Lung (tissue), 12 donors: ENCODE results near the gene PPP2R1B. TPM values are rescaled to one million over a fixed set of nuclear protein-coding genes. Genes with fewer than 3 reads are reported as not detected.

ENCODE experiments used
- ATAC-seq: fragments of 200-7000 bp; cut with Tn5 transposase; one replicate; pipeline ENCODE4 v1.9.1; 2020; ENCODE audit warnings: moderate number of reproducible peaks; ENCODE audit not compliant: insufficient read depth, low FRiP score
- DNase-seq, 3 donors: peaks; one replicate each; pipeline ENCODE4 v3.0.0-alpha.2; 2013 to 2017
- H3K27ac ChIP-seq, 2 donors: one replicate each; pipeline ENCODE4 v1.5.1; 2013; ENCODE audit warnings: mild to moderate bottlenecking in 2 of 2, moderate library complexity in 2 of 2, control low read depth in 1 of 2, inconsistent platforms in 1 of 2, low read depth in 1 of 2, low read length in 1 of 2
- H3K27me3 ChIP-seq, 3 donors: one replicate each; pipeline ENCODE4 v1.5.1; 2013; ENCODE audit warnings: low read length in 2 of 3; ENCODE audit not compliant: control insufficient read depth in 3 of 3, insufficient read depth in 3 of 3
- H3K36me3 ChIP-seq, 4 donors: one replicate each; pipeline ENCODE4 v1.5.1; 2013; ENCODE audit warnings: low read length in 4 of 4, mild to moderate bottlenecking in 1 of 4, moderate library complexity in 1 of 4; ENCODE audit not compliant: control insufficient read depth in 4 of 4, insufficient read depth in 4 of 4
- H3K4me1 ChIP-seq, 5 donors: one replicate each; pipeline ENCODE4 v1.5.1; 2013; ENCODE audit warnings: low read length in 5 of 5, mild to moderate bottlenecking in 2 of 5, moderate library complexity in 1 of 5; ENCODE audit not compliant: control insufficient read depth in 5 of 5, insufficient read depth in 5 of 5
- H3K4me3 ChIP-seq: one replicate; pipeline ENCODE4 v1.5.1; 2013; ENCODE audit warnings: mild to moderate bottlenecking, control low read depth, moderate library complexity
- H3K9ac ChIP-seq, 2 donors: one replicate each; pipeline ENCODE4 v1.5.1; 2013; ENCODE audit warnings: low read length in 2 of 2, control low read depth in 1 of 2; ENCODE audit not compliant: insufficient read depth in 1 of 2
- H3K9me3 ChIP-seq, 4 donors: one replicate each; pipeline ENCODE4 v1.5.1; 2013; ENCODE audit warnings: low read length in 3 of 4, mild to moderate bottlenecking in 1 of 4, moderate library complexity in 1 of 4; ENCODE audit not compliant: control insufficient read depth in 4 of 4, insufficient read depth in 3 of 4
- CTCF ChIP-seq: IDR thresholded peaks from 2 replicates; pipeline ENCODE4 v1.5.1; 2012; ENCODE audit warnings: mild to moderate bottlenecking; ENCODE audit errors: control extremely low read depth, extremely low read depth
- WGBS, 2 donors: extraction: QIAGEN DNeasy Blood & Tissue Kit; methylation state at CpG; one replicate each; pipeline ENCODE4 v1.1.7; 2013; 5-methylcytosine and 5-hydroxymethylcytosine counted together
- polyA plus RNA-seq, 2 donors: library from polyadenylated mRNA; stranded (reverse); fragments of 200-250 nt; gene quantifications; one replicate each; pipeline ENCODE4 v1.2.1, GENCODE V29; 2013
- total RNA-seq, 2 donors: library from RNA; depleted of rRNA in 1 of 2; stranded (reverse); fragments of >200 nt in 1 of 2; gene quantifications; one replicate each; pipeline ENCODE4 v1.2.1, GENCODE V29; 2014 to 2021
- donor health status: control.
- donor health status: control.
- donor health status: Bipolar disorder and iron deficiency.
- donor health status: healthy.
- donor health status: DM: yes; HTN: yes; CAD: no.

PPP2R1B gene
- total and polyA plus RNA-seq, 4 donors: 8.3 to 71.5 (median 20.4) TPM

- 86 to 97% methylated on average over 4 of the region's 4 CpGs for WGBS, 2 donors
- DNase-seq (no peak), ATAC-seq (no peak)
- no peaks in the 10 kb centered on the region for H3K9me3 ChIP-seq
- peaks cover 0 to 4% (median 0%) of the 10 kb centered on the region in 5 donors for H3K4me1 ChIP-seq
- H3K27me3 ChIP-seq: no peaks in the 10 kb centered on the region
- peaks cover 10 to 43% (median 22%) of the 10 kb centered on the region in 4 donors for H3K36me3 ChIP-seq
- no peak overlapping the region for H3K4me3 ChIP-seq
- no peak for TF ChIP-seq CTCF
- H3K9ac ChIP-seq: no peak overlapping the region
- H3K27ac ChIP-seq: no peak overlapping the region
Observed at GRCh38 chr11:111714522-111714921, 51.7 kb downstream of the PPP2R1B start.

GRCh38 chr11:111707691-111708067 lies 58.5 kb downstream of the PPP2R1B start:
- Histone ChIP-seq H3K27ac (no peak overlapping the region), H3K27me3 (no peaks in the 10 kb centered on the region), H3K36me3 (peaks cover 23 to 55% (median 31%) of the 10 kb centered on the region in 4 donors), H3K9me3 (no peaks in the 10 kb centered on the region), H3K4me3 (no peak overlapping the region), H3K4me1 (peaks cover 0 to 17% (median 6%) of the 10 kb centered on the region in 5 donors), H3K9ac (no peak overlapping the region)
- TF ChIP-seq CTCF: no peak
- ATAC-seq: no peak
- WGBS, 2 donors: 82 to 88% methylated on average over 5 of the region's 5 CpGs
- no peak for DNase-seq

GRCh38 chr11:111707039-111707690 lies 59.0 kb downstream of the PPP2R1B start:
- 33 to 68% methylated on average over 9 of the region's 9 CpGs for WGBS, 2 donors
- TF ChIP-seq CTCF: no peak
- DNase-seq: peak; percentile 87 to 96 (median 95)
- H3K27ac ChIP-seq: no peak overlapping the region
- H3K9ac ChIP-seq: peak overlapping the region in 1 of 2 donors; percentile 26
- no peaks in the 10 kb centered on the region for H3K27me3 ChIP-seq
- peaks cover 23 to 53% (median 29%) of the 10 kb centered on the region in 4 donors for H3K36me3 ChIP-seq
- ATAC-seq: peak; percentile 58
- H3K9me3 ChIP-seq: no peaks in the 10 kb centered on the region
- peaks cover under 1 to 17% (median 6%) of the 10 kb centered on the region in 5 donors for H3K4me1 ChIP-seq
- no peak overlapping the region for H3K4me3 ChIP-seq
